ENCODE results near the gene LDLRAD4. TPM values are rescaled to one million over a fixed set of nuclear protein-coding genes. Genes with fewer than 3 reads are reported as not detected.

LDLRAD4 gene
- polyA plus RNA-seq, 1 of the 3 experiments (the other 2 are of a cell fraction): 0.16 TPM

DNA sequence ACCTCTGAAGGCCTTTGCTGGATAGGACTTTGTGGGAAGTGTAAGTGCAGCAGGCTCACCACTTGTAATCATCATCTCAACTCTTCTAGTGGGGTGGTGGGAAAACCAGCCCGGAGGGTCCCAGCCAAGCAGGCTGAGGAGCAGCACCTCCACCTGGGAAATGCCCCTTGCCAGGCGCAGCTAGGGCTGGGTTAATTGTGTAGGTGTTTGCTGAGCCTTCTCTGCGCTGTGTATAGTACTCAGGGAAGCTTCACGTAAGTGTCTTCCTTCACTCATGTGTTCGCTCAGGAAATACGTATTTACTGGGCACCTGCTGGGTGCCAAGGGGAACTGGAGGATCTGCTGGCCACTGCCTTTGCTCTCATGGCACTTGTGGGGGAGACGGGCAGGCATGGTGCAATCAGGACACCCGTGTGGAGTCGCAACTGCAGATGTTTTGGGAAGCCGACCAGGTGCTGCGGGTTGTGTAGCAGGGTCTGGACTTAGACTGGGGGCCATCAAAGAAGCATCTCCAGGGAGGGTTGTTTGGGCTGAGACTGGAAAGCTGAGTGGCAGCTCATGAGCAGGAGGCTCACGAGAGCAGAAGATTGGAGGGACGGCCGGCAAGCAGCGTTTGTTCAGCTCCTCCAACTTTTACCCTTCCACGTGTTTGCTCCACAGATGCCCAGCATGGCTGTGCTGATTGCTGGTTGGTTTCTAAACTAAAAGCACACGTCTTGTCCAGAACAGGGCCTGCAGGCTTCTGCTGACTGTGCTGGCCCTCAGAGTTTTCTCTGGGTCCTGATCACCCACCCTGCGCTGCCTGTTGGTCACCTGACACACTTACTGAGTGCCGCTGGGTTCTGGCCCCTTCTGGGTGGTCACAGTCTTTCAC lies 164.6 kb downstream of the LDLRAD4 start:
- no peaks in the 10 kb centered on the region for H4K20me1 ChIP-seq (ENCODE audit: insufficient read depth)
- WGBS (ENCODE audit: low lambda C conversion rate): 81% methylated on average over 10 of the region's 19 CpGs
- H3K4me2 ChIP-seq: no peak overlapping the region
- H3K9ac ChIP-seq: no peak overlapping the region
- H3K4me3 ChIP-seq (ENCODE audit: low read depth in 2 of 2, low read length in 1 of 2): no peak overlapping the region
- H3K4me1 ChIP-seq (ENCODE audit: control insufficient read depth in 1 of 2, insufficient read depth in 2 of 2, low read depth in 1 of 2, low read length in 1 of 2): peaks cover 0 to 50% of the 10 kb centered on the region in 2 experiments; a peak in 2 of 4 replicates
- DNase-seq: no peak
- no peak overlapping the region for H2AFZ ChIP-seq (ENCODE audit: low read depth)
- no peaks in the 10 kb centered on the region for H3K36me3 ChIP-seq (replicated peaks in 1 of 2; ENCODE audit: control insufficient read depth in 1 of 2, insufficient read depth in 2 of 2, low read length in 1 of 2)
- H3K9me3 ChIP-seq: no peaks in the 10 kb centered on the region
- H3K9me2 ChIP-seq: no peaks in the 10 kb centered on the region
- no peaks in the 10 kb centered on the region for H3F3A ChIP-seq (replicated peaks; ENCODE audit: insufficient read depth)
- ChIA-PET POLR2A (no interaction called here), CTCF (no interaction called here)
- TF ChIP-seq, protein P1, sequence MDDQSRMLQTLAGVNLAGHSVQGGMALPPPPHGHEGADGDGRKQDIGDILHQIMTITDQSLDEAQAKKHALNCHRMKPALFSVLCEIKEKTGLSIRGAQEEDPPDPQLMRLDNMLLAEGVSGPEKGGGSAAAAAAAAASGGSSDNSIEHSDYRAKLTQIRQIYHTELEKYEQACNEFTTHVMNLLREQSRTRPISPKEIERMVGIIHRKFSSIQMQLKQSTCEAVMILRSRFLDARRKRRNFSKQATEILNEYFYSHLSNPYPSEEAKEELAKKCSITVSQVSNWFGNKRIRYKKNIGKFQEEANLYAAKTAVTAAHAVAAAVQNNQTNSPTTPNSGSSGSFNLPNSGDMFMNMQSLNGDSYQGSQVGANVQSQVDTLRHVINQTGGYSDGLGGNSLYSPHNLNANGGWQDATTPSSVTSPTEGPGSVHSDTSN (IDR thresholded peaks at IDR 0.05): no peak
- no peaks in the 10 kb centered on the region for H3K79me2 ChIP-seq (ENCODE audit: insufficient read depth)
- H3K27me3 ChIP-seq (ENCODE audit: insufficient read depth): no peaks in the 10 kb centered on the region
- H3K27ac ChIP-seq (ENCODE audit: low read depth in 2 of 2, low read length in 1 of 2): peak overlapping the region in 1 of 2 experiments; percentile 11; a peak in 1 of 4 replicates

DNA sequence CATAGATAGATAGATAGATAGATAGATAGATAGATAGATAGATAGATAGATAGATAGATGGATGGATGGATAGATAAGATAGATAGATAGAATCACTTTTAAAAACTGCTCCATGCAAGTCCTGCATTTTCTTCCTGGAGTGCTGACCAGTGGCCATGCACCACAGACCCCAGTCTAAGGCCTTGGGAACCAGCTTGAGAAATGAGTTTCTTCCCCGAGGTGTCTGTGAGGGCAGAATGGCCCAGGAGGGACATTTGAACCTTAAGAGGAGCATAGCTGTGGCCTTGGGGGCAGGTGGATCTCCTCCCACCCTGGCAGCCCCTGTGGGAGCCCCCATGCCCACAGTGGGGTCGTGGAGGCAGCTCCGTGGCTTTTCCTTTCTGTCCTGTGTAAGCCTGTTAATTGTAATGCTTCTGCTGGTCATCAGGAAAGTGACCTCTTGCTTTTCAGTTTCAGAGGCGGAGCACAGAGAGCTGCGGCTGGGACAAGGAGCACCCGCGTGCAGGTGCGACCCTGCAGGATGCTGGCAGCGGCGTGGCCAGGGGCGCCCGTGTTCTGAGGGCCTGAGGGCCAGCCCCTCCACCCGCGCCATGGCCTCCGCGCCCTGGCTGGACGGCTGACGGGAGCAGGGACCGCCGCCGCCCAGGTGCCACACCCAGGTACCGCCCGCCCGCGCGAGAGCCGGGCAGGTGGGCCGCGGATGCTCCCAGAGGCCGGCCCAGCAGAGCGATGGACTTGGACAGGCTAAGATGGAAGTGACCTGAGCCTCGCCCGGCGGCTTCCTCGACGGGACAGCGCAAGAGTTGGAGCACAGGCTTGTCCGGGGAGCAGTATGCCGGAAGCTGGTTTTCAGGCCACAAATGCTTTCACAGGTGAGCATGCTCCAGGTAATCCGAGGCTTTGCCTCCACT lies 168.6 kb downstream of the LDLRAD4 start:
- Histone ChIP-seq H3K9ac (no peak overlapping the region), H3K4me1 (ENCODE audit: control insufficient read depth in 1 of 2, insufficient read depth in 2 of 2, low read depth in 1 of 2, low read length in 1 of 2) (peaks cover 0 to 16% of the 10 kb centered on the region in 2 experiments; a peak in 2 of 4 replicates), H3K79me2 (ENCODE audit: insufficient read depth) (no peaks in the 10 kb centered on the region), H3F3A (replicated peaks; ENCODE audit: insufficient read depth) (no peaks in the 10 kb centered on the region), H3K9me3 (no peaks in the 10 kb centered on the region), H3K4me3 (ENCODE audit: low read depth in 2 of 2, low read length in 1 of 2) (no peak overlapping the region), H3K4me2 (no peak overlapping the region), H4K20me1 (ENCODE audit: insufficient read depth) (no peaks in the 10 kb centered on the region), H2AFZ (ENCODE audit: low read depth) (no peak overlapping the region), H3K36me3 (replicated peaks in 1 of 2; ENCODE audit: control insufficient read depth in 1 of 2, insufficient read depth in 2 of 2, low read length in 1 of 2) (no peaks in the 10 kb centered on the region), H3K27me3 (ENCODE audit: insufficient read depth) (no peaks in the 10 kb centered on the region), H3K27ac (ENCODE audit: low read depth in 2 of 2, low read length in 1 of 2) (no peak overlapping the region), H3K9me2 (no peaks in the 10 kb centered on the region)
- no peak for DNase-seq
- ChIA-PET CTCF (no interaction called here), POLR2A (no interaction called here)
- 60% methylated on average over 5 of the region's 40 CpGs for WGBS (ENCODE audit: low lambda C conversion rate)
- TF ChIP-seq GATA2 (CRISPR knock-in tag; IDR thresholded peaks at IDR 0.05) (no peak), ELF1 (IDR thresholded peaks at IDR 0.05) (no peak), YY1 (IDR thresholded peaks at IDR 0.05; ENCODE audit: low read depth) (no peak), FOXJ3 (CRISPR knock-in tag; IDR thresholded peaks at IDR 0.05) (no peak), EZH2phosphoT487 (IDR thresholded peaks at IDR 0.05; ENCODE audit: borderline replicate concordance, low read depth) (no peak), MEF2A (IDR thresholded peaks at IDR 0.05; ENCODE audit: borderline replicate concordance, low read depth) (no peak), GABPA (IDR thresholded peaks at IDR 0.05; ENCODE audit: low read depth) (no peak), RAD21 (IDR thresholded peaks at IDR 0.05; ENCODE audit: low read length) (no peak), RFX5 (IDR thresholded peaks at IDR 0.05; ENCODE audit: low read length) (no peak), CHD2 (IDR thresholded peaks at IDR 0.05; ENCODE audit: low read length, partially characterized antibody) (no peak), FOSL2 (IDR thresholded peaks at IDR 0.05; ENCODE audit: borderline replicate concordance, low read depth) (no peak)
- TF ChIP-seq, protein P2, sequence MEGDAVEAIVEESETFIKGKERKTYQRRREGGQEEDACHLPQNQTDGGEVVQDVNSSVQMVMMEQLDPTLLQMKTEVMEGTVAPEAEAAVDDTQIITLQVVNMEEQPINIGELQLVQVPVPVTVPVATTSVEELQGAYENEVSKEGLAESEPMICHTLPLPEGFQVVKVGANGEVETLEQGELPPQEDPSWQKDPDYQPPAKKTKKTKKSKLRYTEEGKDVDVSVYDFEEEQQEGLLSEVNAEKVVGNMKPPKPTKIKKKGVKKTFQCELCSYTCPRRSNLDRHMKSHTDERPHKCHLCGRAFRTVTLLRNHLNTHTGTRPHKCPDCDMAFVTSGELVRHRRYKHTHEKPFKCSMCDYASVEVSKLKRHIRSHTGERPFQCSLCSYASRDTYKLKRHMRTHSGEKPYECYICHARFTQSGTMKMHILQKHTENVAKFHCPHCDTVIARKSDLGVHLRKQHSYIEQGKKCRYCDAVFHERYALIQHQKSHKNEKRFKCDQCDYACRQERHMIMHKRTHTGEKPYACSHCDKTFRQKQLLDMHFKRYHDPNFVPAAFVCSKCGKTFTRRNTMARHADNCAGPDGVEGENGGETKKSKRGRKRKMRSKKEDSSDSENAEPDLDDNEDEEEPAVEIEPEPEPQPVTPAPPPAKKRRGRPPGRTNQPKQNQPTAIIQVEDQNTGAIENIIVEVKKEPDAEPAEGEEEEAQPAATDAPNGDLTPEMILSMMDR (IDR thresholded peaks at IDR 0.05): no peak
- TF ChIP-seq, protein P3, sequence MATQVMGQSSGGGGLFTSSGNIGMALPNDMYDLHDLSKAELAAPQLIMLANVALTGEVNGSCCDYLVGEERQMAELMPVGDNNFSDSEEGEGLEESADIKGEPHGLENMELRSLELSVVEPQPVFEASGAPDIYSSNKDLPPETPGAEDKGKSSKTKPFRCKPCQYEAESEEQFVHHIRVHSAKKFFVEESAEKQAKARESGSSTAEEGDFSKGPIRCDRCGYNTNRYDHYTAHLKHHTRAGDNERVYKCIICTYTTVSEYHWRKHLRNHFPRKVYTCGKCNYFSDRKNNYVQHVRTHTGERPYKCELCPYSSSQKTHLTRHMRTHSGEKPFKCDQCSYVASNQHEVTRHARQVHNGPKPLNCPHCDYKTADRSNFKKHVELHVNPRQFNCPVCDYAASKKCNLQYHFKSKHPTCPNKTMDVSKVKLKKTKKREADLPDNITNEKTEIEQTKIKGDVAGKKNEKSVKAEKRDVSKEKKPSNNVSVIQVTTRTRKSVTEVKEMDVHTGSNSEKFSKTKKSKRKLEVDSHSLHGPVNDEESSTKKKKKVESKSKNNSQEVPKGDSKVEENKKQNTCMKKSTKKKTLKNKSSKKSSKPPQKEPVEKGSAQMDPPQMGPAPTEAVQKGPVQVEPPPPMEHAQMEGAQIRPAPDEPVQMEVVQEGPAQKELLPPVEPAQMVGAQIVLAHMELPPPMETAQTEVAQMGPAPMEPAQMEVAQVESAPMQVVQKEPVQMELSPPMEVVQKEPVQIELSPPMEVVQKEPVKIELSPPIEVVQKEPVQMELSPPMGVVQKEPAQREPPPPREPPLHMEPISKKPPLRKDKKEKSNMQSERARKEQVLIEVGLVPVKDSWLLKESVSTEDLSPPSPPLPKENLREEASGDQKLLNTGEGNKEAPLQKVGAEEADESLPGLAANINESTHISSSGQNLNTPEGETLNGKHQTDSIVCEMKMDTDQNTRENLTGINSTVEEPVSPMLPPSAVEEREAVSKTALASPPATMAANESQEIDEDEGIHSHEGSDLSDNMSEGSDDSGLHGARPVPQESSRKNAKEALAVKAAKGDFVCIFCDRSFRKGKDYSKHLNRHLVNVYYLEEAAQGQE (IDR thresholded peaks at IDR 0.05; ENCODE audit: low read depth, low read length): no peak
- TF ChIP-seq, protein P4, sequence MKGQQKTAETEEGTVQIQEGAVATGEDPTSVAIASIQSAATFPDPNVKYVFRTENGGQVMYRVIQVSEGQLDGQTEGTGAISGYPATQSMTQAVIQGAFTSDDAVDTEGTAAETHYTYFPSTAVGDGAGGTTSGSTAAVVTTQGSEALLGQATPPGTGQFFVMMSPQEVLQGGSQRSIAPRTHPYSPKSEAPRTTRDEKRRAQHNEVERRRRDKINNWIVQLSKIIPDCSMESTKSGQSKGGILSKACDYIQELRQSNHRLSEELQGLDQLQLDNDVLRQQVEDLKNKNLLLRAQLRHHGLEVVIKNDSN (IDR thresholded peaks at IDR 0.05; ENCODE audit: borderline replicate concordance, low read depth): no peak
- TF ChIP-seq, protein P5, sequence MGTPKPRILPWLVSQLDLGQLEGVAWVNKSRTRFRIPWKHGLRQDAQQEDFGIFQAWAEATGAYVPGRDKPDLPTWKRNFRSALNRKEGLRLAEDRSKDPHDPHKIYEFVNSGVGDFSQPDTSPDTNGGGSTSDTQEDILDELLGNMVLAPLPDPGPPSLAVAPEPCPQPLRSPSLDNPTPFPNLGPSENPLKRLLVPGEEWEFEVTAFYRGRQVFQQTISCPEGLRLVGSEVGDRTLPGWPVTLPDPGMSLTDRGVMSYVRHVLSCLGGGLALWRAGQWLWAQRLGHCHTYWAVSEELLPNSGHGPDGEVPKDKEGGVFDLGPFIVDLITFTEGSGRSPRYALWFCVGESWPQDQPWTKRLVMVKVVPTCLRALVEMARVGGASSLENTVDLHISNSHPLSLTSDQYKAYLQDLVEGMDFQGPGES (IDR thresholded peaks at IDR 0.05; ENCODE audit: low read depth, low read length): no peak

Measured in SK-N-SH (cell line).